Neuronal stem cell (in vitro differentiated cells): Measurements from ENCODE around the gene DUSP28.

Experiments
- DNase-seq: peaks from one replicate; pipeline ENCODE4 v3.0.0-alpha.2; 2013; ENCODE audit warnings: low spot score
- H2AFZ ChIP-seq: one replicate; pipeline ENCODE4 v1.6.1; 2013; ENCODE audit warnings: mild to moderate bottlenecking, low read length, inconsistent platforms
- H2AK5ac ChIP-seq: 2 replicates; pipeline ENCODE4 v1.6.1; 2013; ENCODE audit warnings: low read depth, mild to moderate bottlenecking, inconsistent platforms, low read length, moderate library complexity, mixed read lengths
- H2BK120ac ChIP-seq: 2 replicates; pipeline ENCODE4 v1.6.1; 2013; ENCODE audit warnings: low read depth, mild to moderate bottlenecking, inconsistent platforms, low read length, moderate library complexity, mixed read lengths
- H2BK12ac ChIP-seq: one replicate; pipeline ENCODE4 v1.6.1; 2013; ENCODE audit warnings: low read length, inconsistent platforms
- H2BK15ac ChIP-seq: 2 replicates; pipeline ENCODE4 v1.6.1; 2013; ENCODE audit warnings: mild to moderate bottlenecking, low read length, inconsistent platforms, mixed read lengths
- H2BK5ac ChIP-seq: one replicate; pipeline ENCODE4 v1.6.1; 2013; ENCODE audit warnings: inconsistent platforms, mild to moderate bottlenecking, low read length, moderate library complexity
- H3K14ac ChIP-seq: one replicate; pipeline ENCODE4 v1.6.1; 2013; ENCODE audit warnings: low read length, inconsistent platforms
- H3K18ac ChIP-seq: 2 replicates; pipeline ENCODE4 v1.6.1; 2013; ENCODE audit warnings: low read length, inconsistent platforms
- H3K23ac ChIP-seq: 2 replicates; pipeline ENCODE4 v1.6.1; 2013; ENCODE audit warnings: low read depth, mild to moderate bottlenecking, mixed read lengths, low read length, inconsistent platforms; ENCODE audit not compliant: poor library complexity
- H3K27ac ChIP-seq: replicated peaks from 3 replicates; pipeline ENCODE4 v1.5.1; 2013; ENCODE audit warnings: low read length, inconsistent platforms
- H3K27me3 ChIP-seq, 3 experiments: 2 replicates each; pipeline ENCODE4 v1.6.1; 2013; ENCODE audit warnings: low read length in 3 of 3, mild to moderate bottlenecking in 2 of 3, inconsistent platforms in 1 of 3, low read depth in 1 of 3, mixed read lengths in 1 of 3, moderate library complexity in 1 of 3; ENCODE audit not compliant: control insufficient read depth in 3 of 3, insufficient read depth in 3 of 3
- H3K36me3 ChIP-seq, 2 donors: replicated peaks in 1 of 2; 2 replicates each; pipeline ENCODE4 v1.6.1; 2013; ENCODE audit warnings: low read length in 2 of 2; ENCODE audit not compliant: control insufficient read depth in 2 of 2, insufficient read depth in 2 of 2
- H3K4ac ChIP-seq: 2 replicates; pipeline ENCODE4 v1.6.1; 2013; ENCODE audit warnings: inconsistent platforms, mild to moderate bottlenecking, low read length, moderate library complexity
- H3K4me1 ChIP-seq, 2 donors: 1 replicate in 1 of 2; 2 replicates in 1 of 2; pipeline ENCODE4 v1.6.1; 2013; ENCODE audit warnings: low read length in 2 of 2, low read depth in 1 of 2; ENCODE audit not compliant: control insufficient read depth in 2 of 2, insufficient read depth in 1 of 2
- H3K4me2 ChIP-seq: one replicate; pipeline ENCODE4 v1.6.1; 2013; ENCODE audit warnings: mild to moderate bottlenecking, low read length, inconsistent platforms; ENCODE audit not compliant: insufficient read depth, poor library complexity, severe bottlenecking
- H3K4me3 ChIP-seq, 2 donors: 2 replicates each; pipeline ENCODE4 v1.5.1; 2013; ENCODE audit warnings: low read length in 2 of 2, mild to moderate bottlenecking in 2 of 2, inconsistent platforms in 1 of 2, moderate library complexity in 1 of 2
- H3K79me1 ChIP-seq: one replicate; pipeline ENCODE4 v1.6.1; 2013; ENCODE audit warnings: low read depth, mild to moderate bottlenecking, inconsistent platforms, low read length, moderate library complexity
- H3K9ac ChIP-seq: one replicate; pipeline ENCODE4 v1.6.1; 2013; ENCODE audit warnings: mild to moderate bottlenecking, low read depth, low read length, inconsistent platforms; ENCODE audit not compliant: poor library complexity
- H3K9me3 ChIP-seq, 2 donors: replicated peaks in 1 of 2; 2 replicates each; pipeline versions ENCODE3 to v1.6.1; 2013; ENCODE audit warnings: low read length in 2 of 2, mild to moderate bottlenecking in 2 of 2, inconsistent platforms in 1 of 2, low read depth in 1 of 2, mixed read lengths in 1 of 2, moderate library complexity in 1 of 2; ENCODE audit not compliant: control insufficient read depth in 2 of 2, insufficient read depth in 1 of 2
- H4K8ac ChIP-seq: one replicate; pipeline ENCODE4 v1.6.1; 2013; ENCODE audit warnings: low read depth, mild to moderate bottlenecking, inconsistent platforms, low read length, moderate library complexity
- H4K91ac ChIP-seq: one replicate; pipeline ENCODE4 v1.6.1; 2013; ENCODE audit warnings: low read length, low read depth, mild to moderate bottlenecking, inconsistent platforms; ENCODE audit not compliant: poor library complexity
- WGBS, 2 donors: extraction: QIAGEN DNeasy Blood & Tissue Kit; methylation state at CpG; one replicate each; pipeline ENCODE4 v1.1.7; 2013; ENCODE audit warnings: missing lambda C conversion rate in 2 of 2, mixed read lengths in 1 of 2; ENCODE audit not compliant: insufficient read length in 2 of 2, insufficient replicate concordance in 1 of 2; ENCODE audit errors: extremely low coverage in 2 of 2; 5-methylcytosine and 5-hydroxymethylcytosine counted together

DUSP28 gene

GRCh38 chr2:240586919-240587800 lies 27.0 kb downstream of the DUSP28 start:
- no CpG with 5 or more reads among the region's 62 CpGs for WGBS, 2 donors
- Histone ChIP-seq H3K79me1 (peaks cover 40% of the 10 kb centered on the region), H3K14ac (no peak overlapping the region), H2BK15ac (no peak overlapping the region), H3K4me3 (peak overlapping the region; percentile 90 to 93), H3K4ac (no peak overlapping the region), H2BK5ac (no peak overlapping the region), H2AK5ac (no peak overlapping the region), H3K23ac (peak overlapping the region; percentile 56), H3K9ac (peak overlapping the region; percentile 91), H2AFZ (peak overlapping the region; percentile 99), H3K4me1 (peaks cover 15 to 21% of the 10 kb centered on the region in 2 donors), H3K27me3 (no peaks in the 10 kb centered on the region), H2BK120ac (peak overlapping the region; percentile 26), H2BK12ac (no peak overlapping the region), H3K9me3 (no peaks in the 10 kb centered on the region), H3K36me3 (peaks cover 18 to 53% of the 10 kb centered on the region in 2 donors), H4K91ac (no peak overlapping the region), H4K8ac (no peak overlapping the region), H3K4me2 (peak overlapping the region; percentile 69), H3K18ac (peak overlapping the region; percentile 78), H3K27ac (no peak overlapping the region)
- no peak for DNase-seq

- WGBS, 2 donors = no CpG with 5 or more reads among the region's 10 CpGs
- peak overlapping the region; percentile 67 for H3K9ac ChIP-seq
- H3K27ac ChIP-seq = no peak overlapping the region
- no peak overlapping the region for H2BK15ac ChIP-seq
- H3K36me3 ChIP-seq = peaks cover 20 to 55% of the 10 kb centered on the region in 2 donors
- peak overlapping the region; percentile 69 for H3K4me2 ChIP-seq
- no peak overlapping the region for H4K8ac ChIP-seq
- no peak for DNase-seq
- H2BK5ac ChIP-seq = no peak overlapping the region
- no peak overlapping the region for H3K18ac ChIP-seq
- H3K79me1 ChIP-seq = peaks cover 40% of the 10 kb centered on the region
- peak overlapping the region in 1 of 2 donors; percentile 90 for H3K4me3 ChIP-seq
- H4K91ac ChIP-seq = no peak overlapping the region
- H3K4me1 ChIP-seq = peaks cover 15 to 21% of the 10 kb centered on the region in 2 donors
- no peak overlapping the region for H2AFZ ChIP-seq
- H3K4ac ChIP-seq = no peak overlapping the region
- H3K27me3 ChIP-seq = no peaks in the 10 kb centered on the region
- no peak overlapping the region for H2BK120ac ChIP-seq
- no peak overlapping the region for H3K14ac ChIP-seq
- H2AK5ac ChIP-seq = no peak overlapping the region
- no peaks in the 10 kb centered on the region for H3K9me3 ChIP-seq
- H3K23ac ChIP-seq = peak overlapping the region; percentile 17
- no peak overlapping the region for H2BK12ac ChIP-seq
These were observed 28.0 kb downstream of the DUSP28 start for GRCh38 chr2:240588006-240588655.

- H2BK5ac ChIP-seq = no peak overlapping the region
- no peak overlapping the region for H4K8ac ChIP-seq
- no peak overlapping the region for H3K9ac ChIP-seq
- no peak overlapping the region for H3K27ac ChIP-seq
- peaks cover 20 to 54% of the 10 kb centered on the region in 2 donors for H3K36me3 ChIP-seq
- H4K91ac ChIP-seq = no peak overlapping the region
- H2AFZ ChIP-seq = no peak overlapping the region
- peak overlapping the region in 1 of 2 donors; percentile 90 for H3K4me3 ChIP-seq
- H2BK120ac ChIP-seq = no peak overlapping the region
- H3K4me2 ChIP-seq = no peak overlapping the region
- H3K4ac ChIP-seq = no peak overlapping the region
- H3K79me1 ChIP-seq = peaks cover 40% of the 10 kb centered on the region
- H2AK5ac ChIP-seq = no peak overlapping the region
- H3K23ac ChIP-seq = no peak overlapping the region
- WGBS, 2 donors = 100% methylated on average over 1 of the region's 4 CpGs; no CpG with 5 or more reads in 1 of the 2 donors
- no peak for DNase-seq
- H2BK15ac ChIP-seq = no peak overlapping the region
- no peak overlapping the region for H3K14ac ChIP-seq
- no peaks in the 10 kb centered on the region for H3K27me3 ChIP-seq
- H2BK12ac ChIP-seq = no peak overlapping the region
- no peak overlapping the region for H3K18ac ChIP-seq
- H3K4me1 ChIP-seq = peaks cover 15 to 21% of the 10 kb centered on the region in 2 donors
- no peaks in the 10 kb centered on the region for H3K9me3 ChIP-seq
These were observed 28.5 kb downstream of the DUSP28 start for GRCh38 chr2:240588669-240589068.

GRCh38 chr2:240589375-240589774 lies 29.2 kb downstream of the DUSP28 start:
- Histone ChIP-seq H3K27me3 (no peaks in the 10 kb centered on the region), H2BK12ac (no peak overlapping the region), H3K79me1 (peaks cover 40% of the 10 kb centered on the region), H2BK5ac (no peak overlapping the region), H3K4me3 (no peak overlapping the region), H3K18ac (no peak overlapping the region), H3K9ac (no peak overlapping the region), H2BK15ac (no peak overlapping the region), H3K9me3 (no peaks in the 10 kb centered on the region), H2AK5ac (no peak overlapping the region), H3K27ac (no peak overlapping the region), H3K36me3 (peaks cover 20 to 56% of the 10 kb centered on the region in 2 donors), H3K4me1 (peaks cover 15 to 21% of the 10 kb centered on the region in 2 donors), H3K14ac (no peak overlapping the region), H2AFZ (no peak overlapping the region), H3K4ac (no peak overlapping the region), H3K23ac (no peak overlapping the region), H2BK120ac (no peak overlapping the region), H4K91ac (no peak overlapping the region), H3K4me2 (no peak overlapping the region), H4K8ac (no peak overlapping the region)
- no CpG with 5 or more reads among the region's 14 CpGs for WGBS, 2 donors
- DNase-seq = no peak
